A673 (cell line): ENCODE results near the gene GLRX3.

Experiments used
- CTCF ChIP-seq: fragments of 300-800, 200-600 bp; sonication (generic); conservative IDR thresholded peaks from 2 replicates; pipeline ENCODE4 v1.5.1; 2017; ENCODE audit warnings: low read depth, mild to moderate bottlenecking, antibody characterized with exemption, low read length, moderate library complexity, mixed read lengths
- EZH2 ChIP-seq: fragments of 200-600 bp; sonication (generic); IDR thresholded peaks from 2 replicates; pipeline ENCODE4 v1.6.1; 2017; ENCODE audit warnings: borderline replicate concordance, low read depth, mild to moderate bottlenecking, mixed read lengths, antibody characterized with exemption, low read length; ENCODE audit not compliant: poor library complexity, severe bottlenecking

GRCh38 chr10:130181858-130182257, 45.7 kb downstream of the GLRX3 start:
- TF ChIP-seq CTCF (no peak), EZH2 (no peak)
